ENCODE measurements around the gene PFKFB4.
"Not testable (repeated sequence)": the region's sequence is repeated elsewhere in the genome, so short reads cannot be mapped to it uniquely, and the experiment has no call there.

DNA sequence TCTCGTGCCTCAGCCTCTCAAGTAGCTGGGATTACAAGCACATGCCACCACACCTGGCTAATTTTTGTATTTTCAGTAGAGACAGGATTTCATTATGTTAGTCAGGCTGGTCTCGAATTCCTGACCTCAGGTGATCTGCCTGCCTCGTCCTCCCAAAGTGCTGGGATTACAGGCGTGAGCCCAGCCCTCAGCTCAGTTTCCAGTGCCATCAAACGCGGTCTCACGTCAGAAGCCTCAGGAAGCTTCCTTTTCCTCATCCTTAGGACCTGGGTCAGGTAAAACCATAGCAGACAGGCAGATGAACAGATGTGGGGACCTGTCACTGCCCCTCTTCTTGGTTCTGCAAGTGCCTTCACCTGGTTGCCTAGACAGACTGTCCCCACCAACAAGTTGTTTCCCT is 5.0 kb downstream of the PFKFB4 start:
- TF ChIP-seq CTCF, POLR2A (IDR thresholded peaks at IDR 0.05): not testable (repeated sequence)
